K562 (cell line): ENCODE results near the gene FASLG. TPM values are rescaled to one million over a fixed set of nuclear protein-coding genes. Genes with fewer than 3 reads are reported as not detected.
A peak's percentile ranks its signal among the peaks of the same experiment; 100 is the strongest.

ENCODE experiments used
- ATAC-seq: fragments of 200-7000 bp; cut with Tn5 transposase; 3 replicates; pipeline ENCODE4 v1.9.1; 2020; ENCODE audit warnings: moderate library complexity
- BruUV-seq: library from RNA; stranded (reverse); fragments of 400-500 nt; replicated peaks from 2 replicates; lab custom pipeline; 2021; lab: Mats Ljungman, UMichigan
- CTCF ChIA-PET: fragments of 300-600 bp; formaldehyde crosslinking; extraction: SDS; loops from one replicate; lab custom pipeline; 2021; ENCODE audit warnings: low intra/inter-chr PET ratio; lab: Yijun Ruan, JAX
- POLR2A ChIA-PET: fragments of 300-600, 350-650 bp; sonication (Branson Sonifier 250); formaldehyde crosslinking; extraction: SDS; loops from one replicate; lab custom pipeline; 2021; ENCODE audit warnings: antibody characterized with exemption, inconsistent platforms; lab: Yijun Ruan, JAX
- DNase-seq, 4 experiments: peaks; one replicate each; pipeline versions ENCODE4 v3.0.0 to v3.0.0-alpha.2; 2011 to 2018; ENCODE audit warnings: low spot score in 3 of 4, mixed read lengths in 3 of 4; ENCODE audit errors: extremely low read depth in 1 of 4
- FAIRE-seq: peaks from 2 replicates; lab custom pipeline; 2011; peaks lifted over from hg19 to GRCh38; lab: Jason Lieb, UNC
- H2AFZ ChIP-seq: 2 replicates; pipeline ENCODE4 v1.6.0; 2011; ENCODE audit warnings: low read depth, low read length, control low read depth, inconsistent platforms
- H3K27ac ChIP-seq: fragments of 200-600 bp; 3 replicates; pipeline ENCODE4 v1.8.0; 2011; ENCODE audit warnings: low read depth, mild to moderate bottlenecking, control low read depth, inconsistent platforms, low read length, moderate library complexity, mixed read lengths; ENCODE audit errors: extremely low read depth
- H3K27me3 ChIP-seq, 2 experiments: fragments of 300-600 bp in 1 of 2; 2 replicates in 1 of 2; 3 replicates in 1 of 2; pipeline versions ENCODE4 v1.6.0 to v1.8.0; 2011; ENCODE audit warnings: inconsistent platforms in 2 of 2, low read length in 2 of 2, mild to moderate bottlenecking in 1 of 2, mixed read lengths in 1 of 2, moderate library complexity in 1 of 2; ENCODE audit not compliant: control insufficient read depth in 2 of 2, insufficient read depth in 2 of 2
- H3K36me3 ChIP-seq: fragments of 300-600 bp; 3 replicates; pipeline ENCODE4 v1.8.0; 2011; ENCODE audit warnings: mild to moderate bottlenecking, low read length, inconsistent platforms; ENCODE audit not compliant: control insufficient read depth, insufficient read depth
- H3K4me1 ChIP-seq, 2 experiments: fragments of 200-600 bp in 1 of 2; replicated peaks in 1 of 2; 2 replicates in 1 of 2; 3 replicates in 1 of 2; pipeline versions ENCODE4 v1.5.1 to v1.8.0; 2011; ENCODE audit warnings: inconsistent platforms in 2 of 2, low read length in 2 of 2, mild to moderate bottlenecking in 1 of 2, mixed read lengths in 1 of 2, moderate library complexity in 1 of 2; ENCODE audit not compliant: control insufficient read depth in 2 of 2, insufficient read depth in 2 of 2
- H3K4me2 ChIP-seq: 2 replicates; pipeline ENCODE4 v1.6.1; 2011; ENCODE audit warnings: low read length, control low read depth, inconsistent platforms, mixed read lengths; ENCODE audit not compliant: insufficient read depth
- H3K4me3 ChIP-seq: fragments of 200-600 bp; sonication (generic), shearing (Covaris generic); 2 replicates; pipeline ENCODE4 v1.5.1; 2016; ENCODE audit warnings: control low read depth, inconsistent platforms
- H3K79me2 ChIP-seq: fragments of 200-600 bp; 3 replicates; pipeline ENCODE4 v1.8.0; 2011; ENCODE audit warnings: low read length, inconsistent platforms; ENCODE audit not compliant: control insufficient read depth, insufficient read depth
- H3K9ac ChIP-seq, 2 experiments: 2 replicates each; pipeline versions ENCODE4 v1.6.0 to v1.6.1; 2011; ENCODE audit warnings: low read depth in 2 of 2, low read length in 2 of 2, control low read depth in 1 of 2, inconsistent platforms in 1 of 2, mild to moderate bottlenecking in 1 of 2, mixed read lengths in 1 of 2; ENCODE audit not compliant: insufficient read depth in 1 of 2
- H3K9me1 ChIP-seq: one replicate; pipeline ENCODE4 v1.6.0; 2011; ENCODE audit warnings: inconsistent platforms, mild to moderate bottlenecking, low read length, moderate library complexity; ENCODE audit not compliant: control insufficient read depth, insufficient read depth
- H3K9me3 ChIP-seq: replicated peaks from 2 replicates; pipeline ENCODE4 v1.5.1; 2011; ENCODE audit warnings: low read depth, low read length, inconsistent platforms; ENCODE audit not compliant: control insufficient read depth, insufficient read depth
- H4K20me1 ChIP-seq: replicated peaks from 2 replicates; pipeline ENCODE4 v1.6.1; 2011; ENCODE audit warnings: low read length, inconsistent platforms, mixed read lengths; ENCODE audit not compliant: control insufficient read depth, insufficient read depth
- DDX20 ChIP-seq: fragments of 450-650 bp; IDR thresholded peaks from 2 replicates; pipeline ENCODE4 v1.6.1; 2016; ENCODE audit warnings: missing genetic modification characterization, low read depth, mild to moderate bottlenecking, missing compliant biosample characterization, moderate library complexity
- ELF1 ChIP-seq: fragments of 200-800 bp; sonication (Bioruptor generic); IDR thresholded peaks from 2 replicates; pipeline ENCODE4 v1.6.1; 2016; ENCODE audit warnings: missing genetic modification characterization, missing compliant biosample characterization
- GTF2A2 ChIP-seq: IDR thresholded peaks from 2 replicates; pipeline ENCODE4 v1.6.1; 2016; ENCODE audit warnings: mild to moderate bottlenecking, missing genetic modification characterization, missing compliant biosample characterization
- HDGF ChIP-seq: fragments of 450-650 bp; IDR thresholded peaks from 2 replicates; pipeline ENCODE4 v1.6.1; 2016
- KLF13 ChIP-seq: fragments of 450-650 bp; IDR thresholded peaks from 2 replicates; pipeline ENCODE4 v1.6.1; 2016; ENCODE audit warnings: missing genetic modification characterization, low read depth, mild to moderate bottlenecking, missing compliant biosample characterization, moderate library complexity, borderline replicate concordance
- KLF6 ChIP-seq: fragments of 250-450 bp; sonication (Bioruptor Pico); IDR thresholded peaks from 2 replicates; pipeline ENCODE4 v1.4.0; 2020; ENCODE audit warnings: mild to moderate bottlenecking, moderate library complexity, borderline replicate concordance
- MAFK ChIP-seq: IDR thresholded peaks from 2 replicates; pipeline ENCODE4 v1.6.1; 2011; ENCODE audit warnings: low read length, improper control_type of control experiment
- NR1H2 ChIP-seq: sonication (generic); formaldehyde crosslinking; IDR thresholded peaks from 2 replicates; pipeline ENCODE4 v1.4.0; 2020; ENCODE audit warnings: mild to moderate bottlenecking, missing genetic modification reagents
- RFX5 ChIP-seq: IDR thresholded peaks from 2 replicates; pipeline ENCODE4 v1.6.1; 2011; ENCODE audit warnings: low read depth, mild to moderate bottlenecking, improper control_type of control experiment, low read length
- SMARCE1 ChIP-seq: fragments of 450-650 bp; IDR thresholded peaks from 2 replicates; pipeline ENCODE4 v1.7.1; 2016; ENCODE audit warnings: mild to moderate bottlenecking
- ZFP30 ChIP-seq: fragments of 250-450 bp; sonication (Bioruptor Pico); IDR thresholded peaks from 2 replicates; pipeline ENCODE4 v1.8.0; 2022; ENCODE audit warnings: moderate library complexity, mild to moderate bottlenecking, inconsistent platforms, borderline replicate concordance
- ZNF311 ChIP-seq: fragments of 250-450 bp; sonication (Bioruptor Pico); IDR thresholded peaks from 2 replicates; pipeline ENCODE4 v1.4.0; 2020; ENCODE audit warnings: mild to moderate bottlenecking, moderate library complexity
- ZNF408 ChIP-seq: fragments of 250-450 bp; sonication (Bioruptor Pico); IDR thresholded peaks from 2 replicates; pipeline ENCODE4 v1.4.0; 2020; ENCODE audit warnings: low read depth, mild to moderate bottlenecking, moderate library complexity
- ZNF699 ChIP-seq: fragments of 250-450 bp; sonication (Bioruptor Pico); IDR thresholded peaks from 2 replicates; pipeline ENCODE4 v1.8.0; 2021; ENCODE audit warnings: mild to moderate bottlenecking, moderate library complexity; ENCODE audit not compliant: insufficient replicate concordance
- WGBS: fragments of 100-300 bp; shearing (Covaris generic); methylation state at CpG from one replicate; pipeline ENCODE4 v1.1.6; 2016; ENCODE audit warnings: low coverage, mixed read lengths; ENCODE audit not compliant: insufficient coverage; ENCODE audit errors: missing lambda C conversion rate; 5-methylcytosine and 5-hydroxymethylcytosine counted together
- in situ Hi-C: fragments of 300-500 bp; cut with MboI; formaldehyde crosslinking; loops from 4 replicates; pipeline ENCODE4 v1.15.0; 2018; ENCODE audit warnings: inconsistent platforms, mixed read lengths
- intact Hi-C: fragments of 100-400 bp; cut with micrococcal nuclease; formaldehyde crosslinking; loops from 2 replicates; pipeline ENCODE4 v1.14.2; 2022
- polyA plus RNA-seq, 8 experiments: library from polyadenylated mRNA; depleted of rRNA in 4 of 8; stranded (reverse) in 5 of 8; unstranded in 3 of 8; fragments of >200 nt; fragmentation: Nextera tagmentation in 2 of 8; fragmentation: Illumina TruSeq in 1 of 8; extraction: Ambion mirVana in 2 of 8; extraction: Trizol in 1 of 8; gene quantifications; 2 replicates each; pipeline versions ENCODE4 v1.2.1 to v1.2.3, GENCODE V29; 2011 to 2014; ENCODE audit warnings: inconsistent platforms in 1 of 8, missing spikeins in 1 of 8
- total RNA-seq, 7 experiments: library from RNA; depleted of rRNA in 6 of 7; stranded (reverse); fragments of >200 nt in 6 of 7; fragmentation: Illumina TruSeq in 2 of 7; extraction: Trizol in 2 of 7; gene quantifications; 2 replicates each; pipeline versions ENCODE4 v1.2.1 to v1.2.3, GENCODE V29; 2011 to 2021; ENCODE audit warnings: low replicate concordance in 1 of 7
- TF ChIP-seq, protein P1 (sequence below), 2 experiments: fragments of 250-450 bp in 1 of 2; fragments of 450-650 bp in 1 of 2; sonication (Bioruptor Pico) in 1 of 2; IDR thresholded peaks; 2 replicates each; pipeline versions ENCODE4 v1.6.1 to v1.8.0; 2016 to 2021; ENCODE audit warnings: mild to moderate bottlenecking in 2 of 2, moderate library complexity in 2 of 2, missing compliant biosample characterization in 1 of 2, missing genetic modification characterization in 1 of 2

Gene FASLG
- total and polyA plus RNA-seq, 9 of the 15 experiments (the other 6 are each of a cell fraction or from before 2014, with no cell fraction given) = not detected

DNA sequence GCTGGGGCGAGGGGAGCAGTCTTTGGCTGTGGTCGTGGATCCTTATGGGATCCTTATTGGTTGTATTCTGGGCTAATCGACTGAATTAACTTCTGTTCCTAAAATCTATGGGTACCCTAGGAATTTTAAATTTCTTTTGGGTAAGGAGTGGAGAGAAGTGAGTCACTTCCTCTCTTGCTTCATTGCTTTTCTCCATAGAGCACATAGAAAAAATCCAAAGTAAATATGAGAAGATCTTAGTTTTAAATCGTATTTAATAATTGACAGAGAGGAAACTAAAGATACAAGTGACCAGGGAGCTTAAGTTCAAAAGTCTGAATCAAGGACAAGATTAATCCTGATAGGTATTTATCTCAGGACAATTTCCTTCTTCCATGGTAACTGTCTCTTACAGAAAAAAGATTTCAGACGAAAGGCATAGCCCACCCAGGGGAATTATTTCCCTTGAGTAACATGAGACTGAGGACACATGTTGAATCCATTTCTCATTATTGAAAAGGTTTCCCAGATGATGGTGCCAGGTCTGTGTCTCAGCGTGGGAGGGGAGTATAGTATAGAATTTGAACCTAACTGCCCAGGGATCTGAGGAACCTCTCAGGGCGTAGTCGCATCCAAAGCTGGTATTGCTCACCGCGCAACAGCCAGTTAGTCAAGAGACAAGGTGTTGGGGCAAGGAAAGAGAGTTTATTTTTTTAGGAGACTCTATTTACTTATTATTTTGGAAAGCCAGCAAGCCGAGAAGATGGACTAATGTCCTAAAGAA lies 28.7 kb upstream of the FASLG start:
- H4K20me1 ChIP-seq = no peaks in the 10 kb centered on the region
- no peaks in the 10 kb centered on the region for H3K9me1 ChIP-seq
- no peaks in the 10 kb centered on the region for H3K9me3 ChIP-seq
- ChIA-PET CTCF (no interaction called here), POLR2A (interaction anchor here (0.6 to 2.1 kb wide), 2 partner anchors 9 to 10 kb away, joined by 3 to 7 read pairs; no protein-coding TSS in a partner anchor)
- no peak overlapping the region for H3K9ac ChIP-seq
- no peaks in the 10 kb centered on the region for H3K79me2 ChIP-seq
- no peak overlapping the region for H3K4me2 ChIP-seq
- ATAC-seq = no peak
- H3K4me3 ChIP-seq = no peak overlapping the region
- no peaks in the 10 kb centered on the region; a peak in 1 of 5 replicates for H3K4me1 ChIP-seq
- no peak for DNase-seq
- FAIRE-seq = no peak
- BruUV-seq = no TSS peak
- WGBS = 42% methylated on average over 11 of the region's 11 CpGs
- no peaks in the 10 kb centered on the region for H3K36me3 ChIP-seq
- intact Hi-C loops (no loop called here), in situ Hi-C loops (loop anchor here (10.0 kb wide), 1 partner anchor 415 kb away; no protein-coding TSS in a partner anchor)
- TF ChIP-seq RFX5 = no peak
- TF ChIP-seq HDGF = no peak
- no peak for TF ChIP-seq ZNF699 (CRISPR knock-in tag)
- H3K27ac ChIP-seq = no peak overlapping the region
- peak overlapping the region; percentile 17; the same call in 1 of the 2 replicates for H2AFZ ChIP-seq
- no peaks in the 10 kb centered on the region for H3K27me3 ChIP-seq

DNA sequence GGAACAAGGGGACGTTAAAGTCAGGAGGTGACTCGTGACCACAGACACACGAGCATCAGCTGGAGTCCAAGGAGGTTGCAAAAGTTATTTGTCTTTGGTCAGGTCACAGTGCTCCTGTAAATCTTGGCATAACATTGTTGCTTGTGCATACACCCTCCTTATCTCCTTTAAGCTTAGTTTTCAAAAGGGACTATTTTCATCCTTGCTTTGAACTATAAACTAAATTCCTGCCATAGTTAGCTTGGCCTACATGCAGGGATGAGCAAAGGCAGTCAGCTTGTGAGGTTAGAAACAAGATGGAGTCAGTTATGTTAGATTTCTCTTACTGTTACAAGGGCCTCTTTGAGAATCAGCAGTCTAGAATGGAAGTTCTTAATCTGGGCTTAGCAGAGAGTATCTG lies 28.0 kb upstream of the FASLG start:
- no peak overlapping the region for H3K4me2 ChIP-seq
- intact Hi-C loops (no loop called here), in situ Hi-C loops (loop anchor here (10.0 kb wide), 1 partner anchor 416 kb away; no protein-coding TSS in a partner anchor)
- POLR2A ChIA-PET = interaction anchor here (0.6 to 2.1 kb wide), 2 partner anchors 9 to 10 kb away, joined by 3 to 7 read pairs; no protein-coding TSS in a partner anchor
- H3K9me1 ChIP-seq = no peaks in the 10 kb centered on the region
- ATAC-seq (no peak), DNase-seq (no peak), FAIRE-seq (no peak)
- no peaks in the 10 kb centered on the region for H3K27me3 ChIP-seq
- H3K9ac ChIP-seq = no peak overlapping the region
- H3K4me1 ChIP-seq = no peaks in the 10 kb centered on the region; a peak in 1 of 5 replicates
- H2AFZ ChIP-seq = no peak overlapping the region
- H4K20me1 ChIP-seq = no peaks in the 10 kb centered on the region
- no peaks in the 10 kb centered on the region for H3K79me2 ChIP-seq
- CTCF ChIA-PET = no interaction called here
- H3K36me3 ChIP-seq = no peaks in the 10 kb centered on the region
- no TSS peak for BruUV-seq
- H3K27ac ChIP-seq = no peak overlapping the region
- no peak overlapping the region for H3K4me3 ChIP-seq
- WGBS = 4% methylated on average over 3 of the region's 3 CpGs
- H3K9me3 ChIP-seq = no peaks in the 10 kb centered on the region
- TF ChIP-seq ZNF408 (CRISPR knock-in tag) (no peak), ELF1 (no peak), KLF13 (tag) (peak; percentile 11; the same call in 1 of the 2 replicates), MAFK (no peak), KLF6 (CRISPR knock-in tag) (peak; percentile 75; the same call in 1 of the 2 replicates), ZFP30 (CRISPR knock-in tag) (no peak), ZNF311 (CRISPR knock-in tag) (peak; percentile 91), DDX20 (tag) (peak; percentile 82), GTF2A2 (0 out of 2 replicates have a peak, but pooled peaks have one; percentile 40), NR1H2 (CRISPR knock-in tag) (no peak), SMARCE1 (no peak)
- TF ChIP-seq, protein P1, sequence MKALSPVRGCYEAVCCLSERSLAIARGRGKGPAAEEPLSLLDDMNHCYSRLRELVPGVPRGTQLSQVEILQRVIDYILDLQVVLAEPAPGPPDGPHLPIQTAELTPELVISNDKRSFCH (CRISPR knock-in tag; IDR thresholded peaks at IDR 0.05) = no peak
- TF ChIP-seq, protein P1 (tag; IDR thresholded peaks at IDR 0.05) = peak; percentile 81
